Epithelial cell of proximal tubule (primary cell): ENCODE measurements around the gene VPS29. TPM values are rescaled to one million over a fixed set of nuclear protein-coding genes. Genes with fewer than 3 reads are reported as not detected.
"Not testable (repeated sequence)": the region's sequence is repeated elsewhere in the genome, so short reads cannot be mapped to it uniquely, and the experiment has no call there.

Source experiments
- DNase-seq: peaks from one replicate; pipeline ENCODE4 v3.0.0-alpha.2; 2011; ENCODE audit warnings: low read depth
- H3K4me3 ChIP-seq: 2 replicates; pipeline ENCODE4 v1.5.1; 2011; ENCODE audit warnings: low read depth, mild to moderate bottlenecking, low read length
- CTCF ChIP-seq: conservative IDR thresholded peaks from 2 replicates; pipeline ENCODE4 v1.5.1; 2012; ENCODE audit warnings: low read depth, mild to moderate bottlenecking, low read length
- total RNA-seq: library from RNA; depleted of rRNA; stranded (reverse); fragments of >200 nt; gene quantifications from 2 replicates; pipeline ENCODE4 v1.2.3, GENCODE V29; 2015

VPS29 gene
- total RNA-seq, 1 donor from 2014 or later = 90.1 TPM

GRCh38 chr12:110466791-110467190 is 35.1 kb downstream of the VPS29 start:
- no peak for DNase-seq
- TF ChIP-seq CTCF = no peak
- H3K4me3 ChIP-seq = peak overlapping the region; percentile 93

- H3K4me3 ChIP-seq, DNase-seq: not testable (repeated sequence)
These were observed 36.1 kb downstream of the VPS29 start for GRCh38 chr12:110465765-110466164.

- H3K4me3 ChIP-seq = no peak overlapping the region
- no peak for DNase-seq
- TF ChIP-seq CTCF = no peak
These were observed 36.9 kb downstream of the VPS29 start for GRCh38 chr12:110465024-110465423.

GRCh38 chr12:110461189-110461588 is 40.7 kb downstream of the VPS29 start:
- H3K4me3 ChIP-seq, DNase-seq: not testable (repeated sequence)

- DNase-seq = no peak
- no peak overlapping the region for H3K4me3 ChIP-seq
- no peak for TF ChIP-seq CTCF
These were observed 43.2 kb downstream of the VPS29 start for GRCh38 chr12:110458756-110459155.

GRCh38 chr12:110453569-110454296 is 48.2 kb downstream of the VPS29 start:
- no peak for TF ChIP-seq CTCF
- no peak for DNase-seq

GRCh38 chr12:110451263-110451662 is 50.6 kb downstream of the VPS29 start:
- no peak for DNase-seq
- H3K4me3 ChIP-seq = no peak overlapping the region
- no peak for TF ChIP-seq CTCF

More at GRCh38 chr12:110453569-110454296, 48.2 kb downstream of the VPS29 start:
- no peak overlapping the region for H3K4me3 ChIP-seq

GRCh38 chr12:110449799-110450497 is 52.0 kb downstream of the VPS29 start, which contains the start of gene ARPC3:
Gene ARPC3 (minus strand): TSS chr12:110450337. CDS start chr12:110450260, 77 bp downstream.
- peak; percentile 80 for TF ChIP-seq CTCF
- H3K4me3 ChIP-seq = peak within 1 kb of the TSS; percentile 99
- DNase-seq = no peak
